ENCODE measurements around the gene ABCF2. TPM values are rescaled to one million over a fixed set of nuclear protein-coding genes. Genes with fewer than 3 reads are reported as not detected.

The ABCF2 gene
- total RNA-seq, 1 donor from 2014 or later = 47.3 TPM

- H3K36me3 Mint-ChIP-seq (ENCODE audit: low read depth) = no peaks in the 10 kb centered on the region
- intact Hi-C loops (cut with micrococcal nuclease) = no loop called here
- no peaks in the 10 kb centered on the region for H3K4me1 Mint-ChIP-seq
- TF ChIP-seq, protein P1, sequence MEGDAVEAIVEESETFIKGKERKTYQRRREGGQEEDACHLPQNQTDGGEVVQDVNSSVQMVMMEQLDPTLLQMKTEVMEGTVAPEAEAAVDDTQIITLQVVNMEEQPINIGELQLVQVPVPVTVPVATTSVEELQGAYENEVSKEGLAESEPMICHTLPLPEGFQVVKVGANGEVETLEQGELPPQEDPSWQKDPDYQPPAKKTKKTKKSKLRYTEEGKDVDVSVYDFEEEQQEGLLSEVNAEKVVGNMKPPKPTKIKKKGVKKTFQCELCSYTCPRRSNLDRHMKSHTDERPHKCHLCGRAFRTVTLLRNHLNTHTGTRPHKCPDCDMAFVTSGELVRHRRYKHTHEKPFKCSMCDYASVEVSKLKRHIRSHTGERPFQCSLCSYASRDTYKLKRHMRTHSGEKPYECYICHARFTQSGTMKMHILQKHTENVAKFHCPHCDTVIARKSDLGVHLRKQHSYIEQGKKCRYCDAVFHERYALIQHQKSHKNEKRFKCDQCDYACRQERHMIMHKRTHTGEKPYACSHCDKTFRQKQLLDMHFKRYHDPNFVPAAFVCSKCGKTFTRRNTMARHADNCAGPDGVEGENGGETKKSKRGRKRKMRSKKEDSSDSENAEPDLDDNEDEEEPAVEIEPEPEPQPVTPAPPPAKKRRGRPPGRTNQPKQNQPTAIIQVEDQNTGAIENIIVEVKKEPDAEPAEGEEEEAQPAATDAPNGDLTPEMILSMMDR (IDR thresholded peaks at IDR 0.05) = no peak
- no peaks in the 10 kb centered on the region for H3K9me3 Mint-ChIP-seq
- no peak overlapping the region for H3K4me3 Mint-ChIP-seq
- POLR2A ChIA-PET = no interaction called here
- DNase-seq (no peak), ATAC-seq (ENCODE audit: low read depth) (no peak)
- H3K27ac Mint-ChIP-seq = no peak overlapping the region
- peaks cover 40% of the 10 kb centered on the region for H3K27me3 Mint-ChIP-seq
- CTCF ChIA-PET = interaction anchor here (0.7 kb wide), 1 partner anchor 16 kb away, joined by 3 read pairs; no protein-coding TSS in a partner anchor
Measured at GRCh38 chr7:151260471-151260870, 33.5 kb upstream of the ABCF2 start.

DNA sequence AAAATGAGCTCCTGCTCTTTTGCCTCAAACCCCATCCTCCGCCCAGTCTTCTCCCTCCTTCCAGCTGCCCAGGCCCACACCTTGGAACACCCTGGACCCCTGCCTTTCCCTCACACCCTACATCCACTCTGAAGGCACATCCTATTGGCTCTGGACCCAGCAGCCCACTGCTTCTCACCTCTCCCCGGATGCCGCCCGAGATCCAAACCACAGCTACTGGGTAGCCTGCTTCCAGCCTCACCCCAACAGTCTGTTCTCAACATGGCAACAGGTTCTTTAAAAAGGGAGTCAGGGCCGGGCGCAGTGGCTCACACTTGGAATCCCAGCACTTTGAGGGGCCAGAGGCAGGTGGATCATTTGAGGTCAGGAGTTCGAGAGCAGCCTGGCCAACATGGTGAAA lies 31.0 kb upstream of the ABCF2 start:
- ATAC-seq (ENCODE audit: low read depth) (no peak), DNase-seq (no peak)
- TF ChIP-seq, protein P1 (IDR thresholded peaks at IDR 0.05) = no peak
- ChIA-PET POLR2A (no interaction called here), CTCF (no interaction called here)
- no peaks in the 10 kb centered on the region for H3K9me3 Mint-ChIP-seq
- H3K36me3 Mint-ChIP-seq (ENCODE audit: low read depth) = no peaks in the 10 kb centered on the region
- intact Hi-C loops (cut with micrococcal nuclease) = no loop called here
- H3K4me1 Mint-ChIP-seq = no peaks in the 10 kb centered on the region
- no peak overlapping the region for H3K27ac Mint-ChIP-seq
- no peak overlapping the region for H3K4me3 Mint-ChIP-seq
- H3K27me3 Mint-ChIP-seq = peaks cover 56% of the 10 kb centered on the region

DNA sequence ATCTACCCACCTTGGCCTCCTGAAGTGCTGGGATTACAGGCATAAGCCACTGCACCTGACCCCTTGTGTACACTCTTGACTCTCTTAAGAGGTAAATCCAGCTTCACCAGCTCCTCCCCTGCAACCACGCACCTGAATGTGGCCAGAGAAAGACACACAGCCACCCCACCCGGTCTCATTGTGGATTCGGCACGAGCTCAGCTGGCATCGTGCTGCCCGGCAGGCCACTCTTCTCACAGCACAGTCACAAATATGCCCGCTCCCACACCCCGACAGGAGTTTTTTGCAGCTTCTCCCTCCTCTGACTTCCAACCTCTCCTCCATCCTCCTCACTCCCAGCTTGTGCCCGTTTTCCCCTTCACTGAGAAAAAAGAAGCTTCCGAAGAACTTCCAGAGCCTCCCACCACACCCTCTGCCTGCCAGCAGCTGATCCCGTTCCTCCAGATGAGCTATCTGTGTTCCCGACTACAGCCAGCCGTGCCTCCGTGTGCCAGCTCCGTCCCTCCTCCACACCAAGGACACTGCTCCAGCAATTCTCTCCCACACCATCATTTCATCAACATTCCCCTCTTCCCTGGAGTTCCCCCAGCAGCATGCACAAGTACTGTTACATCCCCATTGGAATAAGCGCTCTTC lies 29.5 kb upstream of the ABCF2 start:
- DNase-seq (no peak), ATAC-seq (ENCODE audit: low read depth) (no peak)
- peaks cover 58% of the 10 kb centered on the region for H3K27me3 Mint-ChIP-seq
- POLR2A ChIA-PET = no interaction called here
- CTCF ChIA-PET = no interaction called here
- H3K4me3 Mint-ChIP-seq = no peak overlapping the region
- peaks cover 3% of the 10 kb centered on the region for H3K4me1 Mint-ChIP-seq
- H3K36me3 Mint-ChIP-seq (ENCODE audit: low read depth) = no peaks in the 10 kb centered on the region
- intact Hi-C loops (cut with micrococcal nuclease) = no loop called here
- TF ChIP-seq, protein P1 (IDR thresholded peaks at IDR 0.05) = no peak
- no peaks in the 10 kb centered on the region for H3K9me3 Mint-ChIP-seq
- H3K27ac Mint-ChIP-seq = no peak overlapping the region

DNA sequence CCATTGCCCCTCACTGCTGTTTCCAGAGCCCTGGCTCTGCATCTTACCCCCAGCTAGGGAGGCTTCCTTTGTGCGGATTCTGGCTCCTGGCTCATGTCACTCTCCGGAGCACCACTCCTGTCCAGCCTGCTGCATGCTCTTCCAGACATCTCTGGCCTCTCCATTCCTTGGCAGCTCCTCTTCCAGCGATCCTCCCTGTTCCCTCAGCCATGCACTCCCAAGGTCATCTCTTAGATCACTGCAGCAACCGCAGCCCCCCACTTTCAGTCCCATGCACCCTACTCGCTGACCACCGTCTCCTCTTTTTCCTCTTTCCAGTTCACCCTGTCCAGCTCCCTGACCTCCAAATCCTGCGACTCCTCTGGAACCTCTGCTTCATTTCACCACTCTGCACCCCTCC lies 28.4 kb upstream of the ABCF2 start:
- H3K4me3 Mint-ChIP-seq = no peak overlapping the region
- ATAC-seq (ENCODE audit: low read depth) (no peak), DNase-seq (no peak)
- ChIA-PET CTCF (interaction anchor here (2.2 kb wide), 1 partner anchor 12 kb away, joined by 4 read pairs; no protein-coding TSS in a partner anchor), POLR2A (interaction anchor here (0.7 kb wide), 1 partner anchor 95 kb away, joined by 4 read pairs; no protein-coding TSS in a partner anchor)
- peaks cover 58% of the 10 kb centered on the region for H3K27me3 Mint-ChIP-seq
- TF ChIP-seq, protein P1 (IDR thresholded peaks at IDR 0.05) = no peak
- intact Hi-C loops (cut with micrococcal nuclease) = no loop called here
- no peaks in the 10 kb centered on the region for H3K9me3 Mint-ChIP-seq
- peaks cover 13% of the 10 kb centered on the region for H3K4me1 Mint-ChIP-seq
- no peak overlapping the region for H3K27ac Mint-ChIP-seq
- H3K36me3 Mint-ChIP-seq (ENCODE audit: low read depth) = no peaks in the 10 kb centered on the region

GRCh38 chr7:151254851-151255250 lies 27.8 kb upstream of the ABCF2 start:
- TF ChIP-seq, protein P1 (IDR thresholded peaks at IDR 0.05) = no peak
- H3K27ac Mint-ChIP-seq = no peak overlapping the region
- ChIA-PET POLR2A (no interaction called here), CTCF (interaction anchor here (2.2 kb wide), 1 partner anchor 11 kb away, joined by 4 read pairs; no protein-coding TSS in a partner anchor)
- no peaks in the 10 kb centered on the region for H3K36me3 Mint-ChIP-seq (ENCODE audit: low read depth)
- intact Hi-C loops (cut with micrococcal nuclease) = no loop called here
- peaks cover 62% of the 10 kb centered on the region for H3K27me3 Mint-ChIP-seq
- ATAC-seq (ENCODE audit: low read depth) (no peak), DNase-seq (no peak)
- H3K4me1 Mint-ChIP-seq = peaks cover 17% of the 10 kb centered on the region
- H3K4me3 Mint-ChIP-seq = no peak overlapping the region
- H3K9me3 Mint-ChIP-seq = no peaks in the 10 kb centered on the region

All from activated B cell treated with CpG ODN at 0.5 μM for 24 hours (primary cell).